Esophagus muscularis mucosa (tissue), 3 donors: ENCODE data around the gene GINS2.

Experiments used
- CTCF ChIP-seq, 3 experiments: fragments of 200-600 bp in 2 of 3; fragments of 450-650 bp in 1 of 3; sonication (generic) in 2 of 3; IDR thresholded peaks; one replicate each; pipeline ENCODE4 v1.5.1; 2017 to 2019; ENCODE audit warnings: antibody characterized with exemption in 3 of 3, mild to moderate bottlenecking in 2 of 3, moderate library complexity in 1 of 3
- POLR2AphosphoS5 ChIP-seq, 2 donors: sonication (generic); formaldehyde crosslinking; IDR thresholded peaks; one replicate each; pipeline ENCODE4 v1.6.1; 2017; ENCODE audit warnings: antibody characterized with exemption in 2 of 2

GRCh38 chr16:85711982-85712587, 23.3 kb upstream of the GINS2 start:
- TF ChIP-seq CTCF (IDR thresholded peaks at IDR 0.05): no peak
- TF ChIP-seq POLR2AphosphoS5 (IDR thresholded peaks at IDR 0.05): no peak
